T-helper 1 cell (primary cell): ENCODE results near the gene SDCCAG8.
"Not testable (repeated sequence)": the region's sequence is repeated elsewhere in the genome, so short reads cannot be mapped to it uniquely, and the experiment has no call there.

Source experiments
- DNase-seq, 5 donors: peaks; one replicate each; pipeline ENCODE4 v3.0.0-alpha.2; 2012 to 2020

SDCCAG8 gene

DNA sequence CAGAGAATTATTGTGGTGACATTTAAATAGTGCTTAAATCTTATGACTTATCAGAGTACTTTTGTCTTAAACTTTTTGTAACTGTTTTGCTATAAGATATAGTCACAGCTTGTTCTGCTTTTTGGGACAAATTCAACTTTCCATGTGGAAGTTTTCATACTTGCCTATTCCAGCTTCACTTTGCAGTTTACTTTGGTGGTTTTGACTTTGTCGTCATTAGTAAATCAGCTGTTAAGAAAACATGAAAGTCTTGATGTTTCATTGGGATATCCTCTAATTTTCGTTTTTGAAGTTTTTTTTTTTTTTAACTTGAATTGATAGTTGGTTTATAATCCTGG is 31.3 kb downstream of the SDCCAG8 start:
- no peak for DNase-seq

DNA sequence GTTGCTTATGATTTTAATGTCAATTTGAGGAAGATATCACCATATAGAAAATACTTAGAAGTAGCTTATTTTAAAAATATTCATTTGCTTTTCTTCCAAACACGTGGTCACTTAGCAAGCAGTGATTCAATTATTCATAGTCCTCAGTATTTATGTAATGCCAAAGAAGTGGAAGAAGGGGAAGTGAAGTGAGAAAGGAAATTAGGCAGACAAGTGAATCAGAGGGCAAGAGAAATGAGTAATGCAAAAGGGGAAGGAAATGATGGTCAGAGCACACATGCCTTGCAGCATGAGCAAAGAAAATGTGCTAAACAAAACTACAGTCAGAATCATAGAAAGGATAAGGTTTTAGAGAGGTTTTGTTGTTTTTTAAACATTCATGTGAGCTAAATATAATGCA is 31.8 kb downstream of the SDCCAG8 start:
- peak in 1 of 5 donors; percentile 61 for DNase-seq

DNA sequence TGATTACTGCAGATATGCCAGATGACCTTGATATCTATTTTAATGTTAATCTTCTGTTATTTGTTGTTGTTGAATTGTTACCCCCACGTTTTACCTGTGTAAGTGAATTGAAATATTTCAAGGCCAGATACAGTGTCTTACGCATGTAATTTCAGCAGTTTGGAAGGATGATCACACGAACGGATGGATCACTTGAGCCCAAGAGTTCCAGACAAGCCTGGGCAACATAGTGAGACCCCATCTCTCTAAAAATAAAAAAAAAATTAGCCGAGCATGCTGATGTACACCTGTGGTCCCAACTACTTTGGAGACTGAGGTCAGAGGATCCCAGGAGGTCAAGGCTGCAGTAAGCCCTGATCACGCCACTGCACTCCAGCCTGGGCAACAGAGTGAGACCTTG is 32.2 kb downstream of the SDCCAG8 start:
- DNase-seq: no peak

DNA sequence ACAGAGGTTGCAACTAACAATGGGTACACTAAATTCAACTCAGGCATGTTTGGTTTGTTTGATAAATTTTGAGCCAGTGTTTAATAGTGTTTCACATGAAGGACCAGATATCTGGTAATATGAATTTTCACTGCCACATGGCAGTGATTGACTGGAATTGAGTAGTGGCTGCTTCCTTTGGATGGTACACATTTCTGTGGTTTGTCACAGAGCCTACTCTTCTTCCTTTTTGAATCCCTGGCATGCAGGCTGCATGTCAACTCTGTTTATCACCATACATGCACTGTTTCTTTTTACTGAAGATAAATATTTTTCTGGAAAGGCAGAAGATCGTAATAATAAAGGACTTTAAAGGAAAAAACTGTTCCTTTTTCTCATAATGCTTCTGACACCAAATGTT is 35.5 kb downstream of the SDCCAG8 start:
- no peak for DNase-seq

DNA sequence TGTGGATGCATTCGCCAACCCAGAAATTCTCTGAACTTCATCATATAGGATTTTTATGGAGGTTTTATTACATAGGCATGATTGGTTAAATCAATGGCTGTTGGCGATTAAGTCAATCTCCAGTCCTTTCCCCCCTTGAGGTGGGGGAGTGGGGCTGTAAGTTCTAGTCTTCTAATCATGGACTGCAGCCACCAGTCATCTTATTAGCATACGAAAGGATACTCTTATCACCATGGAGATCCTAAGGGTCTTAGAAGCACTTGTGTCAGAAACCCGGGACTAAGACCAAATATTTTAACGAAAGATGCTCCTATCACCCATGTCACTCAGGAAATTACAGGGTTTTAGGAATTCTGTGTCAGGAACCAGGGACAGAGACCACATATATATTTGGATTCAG is 36.3 kb downstream of the SDCCAG8 start:
- no peak for DNase-seq

DNA sequence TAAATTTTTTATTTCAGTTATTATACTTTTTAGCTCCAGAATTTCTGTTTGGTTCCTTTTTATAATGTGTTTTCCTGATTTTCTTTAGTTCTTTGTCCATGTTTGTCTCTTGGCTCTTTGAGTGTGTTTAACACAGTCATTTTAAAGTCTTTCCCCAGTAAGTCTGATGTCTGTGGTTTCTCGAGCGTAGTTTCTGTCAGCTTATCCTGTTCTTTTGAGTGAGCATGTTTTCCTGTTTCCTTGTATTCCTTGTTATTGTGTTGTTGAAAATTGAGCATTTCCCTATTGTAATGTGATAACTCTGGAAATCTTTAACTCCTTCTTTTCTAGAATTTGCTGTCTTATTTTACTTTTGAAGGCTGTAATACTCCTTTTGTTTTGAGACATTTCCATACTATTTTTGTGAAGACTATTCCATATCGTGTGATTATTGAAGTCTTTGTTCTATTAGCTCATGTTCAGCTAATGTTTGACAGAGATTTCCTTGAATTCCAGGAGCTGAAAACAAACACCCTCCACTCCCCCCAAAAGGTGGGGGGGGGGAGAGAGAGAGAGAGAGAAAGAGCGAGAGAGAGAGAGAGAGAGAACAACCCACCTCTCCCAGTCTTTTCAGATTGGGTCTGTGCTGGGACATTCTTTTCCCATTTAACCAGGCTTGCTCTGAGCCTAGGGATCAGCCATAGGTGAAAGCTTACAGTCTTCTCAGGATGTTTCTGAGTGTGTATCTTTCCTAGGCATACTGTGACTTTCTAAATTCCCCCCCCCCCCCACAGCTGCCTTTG is 38.3 kb downstream of the SDCCAG8 start:
- DNase-seq: no peak

DNA sequence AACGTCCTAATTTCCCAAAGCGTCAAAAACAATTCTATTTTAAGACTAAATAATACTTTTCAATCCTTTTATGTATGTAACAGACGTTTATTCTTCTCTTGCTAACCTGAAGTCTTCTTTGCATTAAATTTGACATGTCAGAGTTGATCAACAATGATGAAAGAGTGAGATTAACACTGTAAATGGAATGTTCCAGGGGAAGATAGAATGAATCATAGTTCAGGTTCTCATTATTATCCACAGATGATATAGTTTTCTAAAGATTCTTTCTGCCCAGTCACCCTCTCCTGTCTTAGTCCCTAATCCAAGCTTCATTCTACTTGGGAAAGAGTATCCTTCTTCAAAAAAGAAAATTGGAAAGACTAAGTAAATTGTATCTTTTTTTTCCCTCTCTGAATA is 38.9 kb downstream of the SDCCAG8 start:
- no peak for DNase-seq

DNA sequence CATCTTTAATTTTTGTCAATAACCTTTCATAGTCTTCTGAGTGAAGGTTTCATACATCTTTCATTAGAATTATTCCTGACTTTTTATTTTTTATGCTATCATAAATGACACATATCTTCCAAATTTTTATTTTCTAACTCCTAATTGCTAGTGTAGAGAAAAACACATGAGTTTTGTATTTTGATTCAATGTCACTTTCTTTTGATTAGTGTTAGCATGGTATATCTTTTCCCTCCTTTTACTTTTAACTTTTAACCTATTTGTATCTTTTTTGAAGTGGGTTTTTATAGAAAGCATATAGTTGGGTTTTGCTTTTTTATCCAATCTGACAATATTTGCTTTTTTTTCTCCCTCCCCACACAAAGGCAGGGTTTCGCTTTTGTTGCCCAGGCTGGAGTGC is 43.2 kb downstream of the SDCCAG8 start:
- no peak for DNase-seq

DNA sequence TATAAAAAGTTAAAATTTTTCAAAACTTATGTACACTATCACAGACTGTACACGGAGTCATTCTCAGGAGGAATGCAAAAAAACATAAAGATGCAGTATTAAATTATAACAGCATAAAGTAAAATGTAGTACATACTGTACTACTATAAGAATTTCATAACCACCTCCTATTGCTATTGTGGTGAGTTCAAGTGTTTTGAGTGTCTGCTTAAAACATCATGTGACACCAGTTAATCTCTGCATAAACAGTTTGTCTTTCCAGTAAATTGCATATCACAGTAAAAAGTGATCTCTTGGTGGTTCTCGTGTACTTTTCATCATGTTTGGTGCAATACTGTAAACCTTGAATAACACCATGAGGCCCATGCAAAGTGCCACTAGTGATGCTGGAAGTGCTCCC is 45.2 kb downstream of the SDCCAG8 start:
- DNase-seq: no peak

DNA sequence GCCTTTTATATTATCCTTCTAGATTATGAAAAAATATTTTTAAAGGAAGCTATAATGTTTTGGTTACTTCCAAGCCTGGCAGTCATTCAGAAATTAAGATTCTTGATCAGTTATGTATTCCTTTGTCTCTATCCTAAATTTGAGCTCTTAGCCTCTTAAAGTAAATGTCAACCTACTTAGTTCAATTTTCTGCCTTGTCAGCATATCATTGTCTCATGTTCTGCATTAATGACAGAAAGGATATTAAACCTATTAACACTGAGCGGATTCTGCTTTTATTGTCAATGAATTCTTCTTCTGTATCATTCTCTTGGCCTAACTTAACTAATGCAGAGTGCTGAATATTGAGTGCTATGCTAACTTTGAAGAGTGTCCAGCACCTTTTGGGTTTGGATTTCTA is 56.0 kb downstream of the SDCCAG8 start:
- DNase-seq: no peak

DNA sequence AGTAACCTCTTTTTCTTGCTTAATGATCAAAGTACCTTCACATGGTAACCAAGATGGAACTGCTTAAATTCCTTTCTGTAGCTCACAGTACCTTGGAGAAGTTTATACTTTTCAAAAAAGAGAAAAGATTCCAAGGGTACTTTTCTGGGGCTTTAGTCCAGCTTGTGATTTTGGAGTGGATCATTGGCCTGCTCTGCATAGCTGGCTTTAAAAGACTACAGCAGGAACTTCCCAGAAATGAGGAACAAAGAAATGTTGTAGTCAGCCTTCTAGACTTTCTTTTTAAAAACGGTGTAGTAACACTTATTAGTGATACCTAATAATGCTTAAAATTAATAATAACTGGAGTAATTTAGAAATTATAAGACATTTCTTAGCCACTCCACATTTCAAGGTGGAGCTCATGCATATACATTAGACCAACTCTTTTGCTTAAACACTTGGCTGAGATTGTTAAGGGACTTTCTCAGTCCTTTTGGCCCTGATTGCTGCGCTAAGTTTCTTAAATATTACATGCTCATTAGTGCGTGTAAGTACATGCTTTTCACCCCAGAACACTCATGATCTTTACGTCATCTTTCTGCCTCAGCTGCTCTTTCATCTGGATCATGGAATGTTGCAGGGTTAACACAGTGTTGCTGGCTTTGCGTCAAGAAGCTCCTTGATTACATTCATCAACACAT is 57.3 kb downstream of the SDCCAG8 start:
- no peak for DNase-seq

DNA sequence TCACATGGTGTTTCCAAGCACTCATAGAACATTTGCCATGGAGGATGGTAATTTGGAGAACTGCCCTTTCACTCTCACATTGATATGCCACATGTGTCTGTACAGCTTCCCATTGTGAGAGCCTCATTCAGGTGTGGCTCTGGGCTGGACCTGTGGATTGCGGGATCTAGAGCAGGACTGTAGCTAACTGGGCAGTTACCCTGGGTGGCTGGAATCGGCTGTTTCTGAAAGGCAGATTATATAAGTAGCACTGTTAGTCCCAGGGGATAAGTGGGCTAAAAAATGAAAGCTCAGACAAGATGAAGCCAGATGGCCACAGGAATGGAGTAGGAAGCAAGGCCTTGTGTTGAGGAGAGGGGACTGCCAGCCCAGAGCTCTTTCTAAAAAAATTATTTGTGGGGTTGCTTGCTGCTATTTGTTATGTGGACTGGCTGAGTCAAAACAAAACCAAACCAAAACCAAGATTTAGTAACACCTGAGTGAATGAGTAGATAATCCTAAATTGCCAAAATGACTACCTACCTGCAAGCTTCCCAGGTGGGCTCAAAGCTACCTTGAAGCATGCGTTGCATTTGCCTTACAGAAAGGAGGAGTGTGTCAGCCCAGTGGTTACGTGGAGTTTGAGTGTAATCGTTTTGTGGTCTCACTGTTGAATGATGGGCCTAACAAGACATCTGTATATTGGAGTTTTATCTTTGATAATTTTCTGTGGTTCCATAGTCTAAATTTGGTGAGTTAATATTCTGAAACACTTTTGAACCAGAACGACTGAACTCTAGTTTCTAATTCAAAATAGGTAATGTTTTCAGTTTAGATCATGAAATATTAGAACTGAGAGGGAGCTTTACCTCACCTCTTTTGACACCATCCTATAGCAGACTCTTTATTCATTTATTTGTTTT is 58.0 kb downstream of the SDCCAG8 start:
- peak in 1 of 5 donors; percentile 2 for DNase-seq

DNA sequence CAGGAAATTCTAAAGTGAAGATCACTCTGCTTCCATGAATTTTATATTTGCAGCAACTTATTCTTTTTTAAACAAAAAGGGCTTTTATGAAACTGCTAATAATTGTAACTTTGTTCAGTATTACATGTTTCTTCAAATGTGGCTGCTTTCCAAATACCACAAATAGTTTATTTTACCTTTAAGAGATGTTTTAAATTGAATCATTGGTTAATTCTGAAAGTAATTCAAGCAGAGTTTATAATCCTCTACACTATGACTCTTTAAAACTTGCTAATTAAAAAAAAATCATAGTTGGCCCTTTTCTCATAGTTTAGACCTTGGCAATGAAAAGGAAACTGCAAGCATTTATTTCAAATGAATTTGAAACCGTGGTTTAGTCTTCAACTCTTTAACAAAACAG is 59.6 kb downstream of the SDCCAG8 start:
- no peak for DNase-seq

DNA sequence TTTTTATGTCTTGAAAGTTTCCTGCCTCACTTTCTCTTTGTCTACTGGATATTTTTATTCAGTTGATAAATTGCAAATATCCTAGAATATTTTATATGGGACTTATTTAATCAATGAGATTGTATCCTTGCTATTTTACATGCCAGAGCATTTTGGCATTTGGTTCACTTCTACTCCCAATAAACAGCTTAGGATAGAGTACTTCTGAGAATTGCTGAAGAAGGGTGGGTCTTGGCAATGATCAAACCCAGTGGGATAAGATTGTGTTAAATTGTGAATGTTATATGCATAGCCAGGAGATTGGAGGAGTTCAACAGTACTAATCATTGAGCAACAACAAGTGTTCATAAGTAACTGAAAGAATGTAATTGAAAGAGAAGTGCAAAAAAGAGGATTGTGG is 60.1 kb downstream of the SDCCAG8 start:
- no peak for DNase-seq

DNA sequence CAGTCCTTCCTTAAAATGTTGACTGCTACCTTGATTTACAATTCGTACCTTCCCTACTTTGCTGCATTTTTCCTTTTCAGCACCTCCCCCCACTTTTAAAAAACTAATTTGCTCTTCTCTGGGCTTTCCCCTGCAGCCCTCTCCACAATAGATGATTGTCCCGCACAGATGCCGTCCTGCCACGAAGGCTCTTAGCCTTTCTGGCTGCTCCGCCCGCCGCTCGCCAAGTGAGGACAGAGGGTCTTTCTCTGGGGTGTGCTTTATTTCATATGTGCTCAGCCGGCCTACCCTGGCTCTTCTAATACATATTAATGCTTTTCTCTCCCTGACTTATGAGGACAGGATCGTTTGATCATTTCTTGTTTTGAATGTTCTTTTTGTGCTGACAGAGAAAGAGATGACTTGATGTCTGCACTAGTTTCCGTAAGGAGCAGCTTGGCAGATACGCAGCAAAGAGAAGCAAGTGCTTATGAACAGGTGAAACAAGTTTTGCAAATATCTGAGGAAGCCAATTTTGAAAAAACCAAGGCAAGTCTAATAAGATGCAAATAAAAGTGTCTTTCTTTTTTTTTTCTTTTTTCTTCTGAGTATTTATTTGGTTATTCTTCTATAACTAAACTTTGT is 60.6 kb downstream of the SDCCAG8 start:
- DNase-seq: no peak

DNA sequence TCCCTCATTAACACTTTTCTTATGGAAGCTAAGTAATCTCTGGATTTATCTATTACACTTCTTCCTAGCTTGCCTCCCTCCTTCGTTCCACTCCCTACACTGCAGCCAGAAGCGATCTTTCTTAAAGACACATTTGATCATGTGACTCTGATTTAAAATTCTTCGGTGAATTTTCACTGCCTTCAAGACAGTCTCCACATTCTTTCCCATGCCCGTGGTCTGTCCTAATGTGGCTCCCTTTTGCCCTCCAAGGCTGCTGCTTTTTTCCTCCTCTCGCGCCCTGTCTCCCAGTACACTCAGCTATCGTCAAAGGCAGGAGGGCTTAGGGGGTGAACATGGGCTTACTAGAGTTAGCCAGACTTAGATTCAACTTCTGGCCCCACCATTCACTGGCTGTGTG is 64.4 kb downstream of the SDCCAG8 start:
- no peak for DNase-seq

DNA sequence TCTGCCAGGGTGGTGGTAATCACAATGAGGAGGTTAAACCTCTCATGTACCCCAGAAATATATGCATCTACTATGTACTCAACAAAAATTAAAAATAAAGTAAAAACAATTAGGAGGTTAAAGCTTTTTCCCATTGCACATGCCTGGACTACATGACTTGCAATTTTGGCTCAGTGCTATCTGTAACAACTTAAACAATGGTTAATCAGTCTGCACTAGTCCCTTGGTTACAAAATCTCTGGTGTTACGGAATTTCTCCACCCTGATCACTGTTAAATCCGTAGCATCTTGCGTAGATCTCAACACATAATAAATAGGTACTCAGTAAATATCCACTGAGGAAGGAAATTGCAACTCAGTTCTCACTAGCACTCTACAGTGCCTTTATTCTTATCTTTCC is 66.5 kb downstream of the SDCCAG8 start:
- no peak for DNase-seq

DNA sequence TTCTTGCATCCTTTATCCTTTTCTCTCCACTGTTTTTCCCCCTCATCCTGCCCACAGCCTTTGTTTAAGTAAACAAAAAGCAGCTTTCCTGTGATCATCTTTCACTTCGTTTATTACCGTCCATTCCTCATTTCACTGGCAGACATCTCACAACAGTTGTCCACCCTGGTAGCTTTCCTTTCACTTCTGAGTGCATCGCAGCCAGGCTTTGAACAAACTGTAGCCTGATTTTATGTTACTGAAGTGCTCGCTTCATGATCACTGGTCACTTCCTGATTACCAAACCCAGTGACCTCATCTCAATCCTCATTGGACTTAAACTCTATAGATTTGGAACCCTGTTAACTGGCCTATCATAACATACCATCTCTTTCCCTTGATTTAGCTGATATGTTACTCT is 67.7 kb downstream of the SDCCAG8 start:
- no peak for DNase-seq

DNA sequence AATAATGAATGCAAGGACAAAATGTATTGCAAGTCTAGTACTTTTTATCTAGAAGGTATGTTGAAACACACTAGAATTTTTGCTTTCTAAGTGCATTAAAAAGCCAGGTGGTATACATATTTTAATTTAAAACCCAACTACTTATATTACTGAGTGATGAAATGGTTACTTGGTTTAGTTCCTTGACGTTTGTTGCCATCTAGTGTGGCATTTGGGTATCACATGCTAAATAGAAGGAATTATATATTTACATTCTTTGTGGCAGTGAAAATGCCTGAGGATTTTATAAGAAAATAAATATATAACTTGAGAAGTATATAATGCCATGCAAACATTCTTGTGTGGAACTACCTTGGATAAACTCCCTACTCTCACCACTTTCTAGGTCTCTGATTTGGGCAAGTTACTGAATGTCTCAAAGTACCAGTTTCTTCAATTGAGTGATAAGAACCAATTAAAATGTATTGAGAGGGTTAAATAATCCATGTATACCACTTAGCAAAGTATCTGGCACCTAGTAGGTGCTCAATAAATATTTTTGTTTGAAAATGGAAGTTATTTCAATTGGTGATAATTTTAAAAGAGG is 69.6 kb downstream of the SDCCAG8 start:
- DNase-seq: peak in 2 of 5 donors; percentile 18 to 43

DNA sequence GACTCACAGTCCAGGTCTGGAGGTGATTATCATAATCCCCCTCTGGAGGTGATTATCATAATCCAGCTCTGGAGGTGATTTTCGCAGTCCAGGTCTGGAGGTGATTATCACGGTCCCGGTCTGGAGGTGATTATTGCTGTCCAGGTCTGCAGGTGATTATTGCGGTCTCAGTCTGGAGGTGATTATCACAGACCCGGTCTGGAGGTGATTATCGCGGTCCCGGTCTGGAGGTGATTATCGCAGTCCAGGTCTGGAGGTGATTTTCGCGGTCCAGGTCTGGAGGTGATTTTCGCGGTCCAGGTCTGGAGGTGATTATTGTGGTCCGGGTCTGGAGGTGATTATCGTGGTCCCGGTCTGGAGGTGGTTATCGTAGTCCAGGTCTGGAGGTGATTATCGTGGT is 76.6 kb downstream of the SDCCAG8 start:
- DNase-seq: no peak

DNA sequence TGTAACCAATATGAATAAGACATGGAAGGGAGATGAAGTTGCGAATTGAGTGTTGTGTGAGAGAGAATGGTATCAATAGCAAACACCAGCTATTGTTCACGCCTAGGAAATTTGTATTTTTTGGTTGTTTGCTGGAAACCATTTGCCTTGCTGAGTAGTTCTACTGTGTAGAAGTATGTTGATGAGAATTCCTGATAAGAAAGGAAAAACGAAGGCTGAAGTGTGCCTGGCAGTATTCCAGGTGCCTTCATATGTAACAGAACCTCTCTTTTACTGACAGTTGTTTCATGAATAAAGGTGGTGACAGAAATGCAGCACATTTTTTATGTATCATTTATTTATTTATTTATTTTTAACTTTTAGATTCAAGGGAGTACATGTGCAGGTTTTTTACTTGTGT is 79.5 kb downstream of the SDCCAG8 start:
- no peak for DNase-seq

DNA sequence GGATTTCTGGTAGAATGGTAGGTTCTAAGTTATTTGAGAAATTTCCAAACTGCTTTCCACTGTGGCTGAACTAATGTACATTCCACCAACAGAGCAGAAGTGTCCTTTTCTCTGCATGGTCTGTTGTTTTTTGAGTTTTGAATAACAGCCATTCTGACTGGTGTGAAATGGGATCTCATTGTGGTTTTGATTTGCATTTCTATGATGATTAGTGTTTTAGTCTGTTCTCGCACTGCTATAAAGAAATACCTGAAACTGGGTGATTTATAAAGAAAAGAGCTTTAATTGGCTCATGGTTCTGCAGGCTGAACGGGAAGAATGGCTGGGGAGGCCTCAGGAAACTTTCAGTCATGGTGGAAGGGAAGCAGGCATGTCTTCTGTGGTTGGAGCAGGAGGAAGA is 80.3 kb downstream of the SDCCAG8 start:
- no peak for DNase-seq

DNA sequence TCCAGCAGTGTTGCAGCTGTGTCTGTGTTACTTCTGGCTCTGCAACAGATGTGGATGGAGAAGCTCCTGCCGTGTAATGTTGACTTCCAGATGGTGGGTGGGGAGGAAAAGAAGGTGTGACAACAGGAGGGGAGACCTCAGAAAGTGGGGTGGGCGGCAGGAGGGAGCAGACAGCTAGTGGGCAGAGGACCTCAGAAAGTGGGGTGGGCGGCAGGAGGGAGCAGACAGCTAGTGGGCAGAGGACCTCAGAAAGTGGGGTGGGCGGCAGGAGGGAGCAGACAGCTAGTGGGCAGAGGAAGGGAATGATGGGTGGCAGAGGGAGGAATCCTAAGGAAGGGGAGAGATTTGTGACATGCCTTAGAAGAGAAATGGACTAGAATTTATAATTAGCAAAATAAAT is 83.0 kb downstream of the SDCCAG8 start:
- DNase-seq: not testable (repeated sequence)
